Mononuclear cell (primary cell): ENCODE measurements around the gene RAD51B. TPM values are rescaled to one million over a fixed set of nuclear protein-coding genes. Genes with fewer than 3 reads are reported as not detected.
"Not testable (repeated sequence)": the region's sequence is repeated elsewhere in the genome, so short reads cannot be mapped to it uniquely, and the experiment has no call there.

Experiments
- H3K27me3 ChIP-seq: 2 replicates; pipeline ENCODE4 v1.6.0; 2011; ENCODE audit warnings: low read length, control low read depth; ENCODE audit not compliant: insufficient read depth
- H3K4me1 ChIP-seq: 2 replicates; pipeline ENCODE4 v1.5.1; 2011; ENCODE audit warnings: mild to moderate bottlenecking, low read length, control low read depth; ENCODE audit not compliant: insufficient read depth
- H3K4me3 ChIP-seq: 2 replicates; pipeline ENCODE4 v1.5.1; 2011; ENCODE audit warnings: mild to moderate bottlenecking, low read length, moderate library complexity
- H3K9me3 ChIP-seq: 2 replicates; pipeline ENCODE4 v1.5.1; 2011; ENCODE audit warnings: low read depth, mild to moderate bottlenecking, control low read depth, low read length
- total RNA-seq: library from RNA; depleted of rRNA; stranded (reverse); fragments of >200 nt; gene quantifications from one replicate; pipeline ENCODE4 v1.2.3, GENCODE V29; 2012

The RAD51B gene
- total RNA-seq, 1 donor = 21.4 TPM

DNA sequence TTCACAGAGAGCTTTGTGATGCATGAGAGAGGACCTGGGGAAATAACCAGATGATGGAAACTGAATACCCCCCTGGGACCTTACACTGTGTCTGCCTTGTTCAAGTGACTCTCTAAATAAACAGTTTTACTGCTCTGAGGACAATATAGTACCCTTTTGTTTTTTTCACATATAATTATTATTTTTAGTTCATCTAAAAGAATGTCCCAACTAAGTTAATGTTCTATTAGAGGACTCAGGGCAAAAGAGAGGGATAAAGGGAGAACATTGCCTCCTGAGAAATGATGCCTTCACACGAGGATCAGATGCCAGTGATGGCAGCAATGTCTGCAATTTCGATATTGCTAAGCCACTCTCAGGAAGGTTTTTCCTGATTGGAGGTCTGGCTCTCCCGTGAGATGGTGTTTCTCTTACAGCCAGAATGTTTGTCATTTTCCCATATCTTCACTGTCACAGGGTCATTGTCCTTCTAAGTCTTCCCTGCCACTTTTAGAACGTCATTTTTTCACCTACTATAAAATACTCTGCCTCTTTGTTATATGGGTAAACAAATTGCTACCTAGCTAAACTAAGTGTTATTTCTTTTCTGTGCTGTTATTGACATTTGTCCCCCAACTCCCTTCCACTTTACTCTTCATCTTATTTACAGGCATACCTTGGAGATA is 201.6 kb downstream of the RAD51B start:
- no peak overlapping the region for H3K4me3 ChIP-seq
- H3K9me3 ChIP-seq = no peaks in the 10 kb centered on the region
- no peaks in the 10 kb centered on the region for H3K27me3 ChIP-seq
- no peaks in the 10 kb centered on the region for H3K4me1 ChIP-seq

DNA sequence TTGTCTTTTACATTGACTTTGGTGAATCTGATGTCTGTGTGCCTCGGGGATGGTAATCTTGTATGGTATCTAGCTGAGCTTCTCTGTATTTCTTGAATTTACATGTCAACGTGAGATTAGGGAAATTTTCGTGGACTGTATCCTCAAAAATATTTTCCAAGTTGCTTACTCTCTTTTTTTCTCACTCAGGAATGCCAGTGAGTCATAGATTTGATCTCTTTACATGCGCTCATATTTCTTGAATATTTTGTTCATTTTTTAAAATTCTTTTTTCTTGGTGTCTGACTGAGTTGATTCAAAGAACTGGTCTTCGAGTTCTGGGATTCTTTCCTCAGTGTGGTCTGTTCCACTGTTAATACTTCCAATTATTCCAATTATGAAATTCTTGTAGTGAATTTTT is 207.7 kb downstream of the RAD51B start:
- Histone ChIP-seq H3K4me1 (no peaks in the 10 kb centered on the region), H3K4me3 (no peak overlapping the region), H3K9me3 (peaks cover 5% of the 10 kb centered on the region), H3K27me3 (no peaks in the 10 kb centered on the region)

GRCh38 chr14:68028075-68028474 is 208.5 kb downstream of the RAD51B start:
- no peaks in the 10 kb centered on the region for H3K4me1 ChIP-seq
- H3K9me3 ChIP-seq = peaks cover 5% of the 10 kb centered on the region
- no peaks in the 10 kb centered on the region for H3K27me3 ChIP-seq
- no peak overlapping the region for H3K4me3 ChIP-seq

DNA sequence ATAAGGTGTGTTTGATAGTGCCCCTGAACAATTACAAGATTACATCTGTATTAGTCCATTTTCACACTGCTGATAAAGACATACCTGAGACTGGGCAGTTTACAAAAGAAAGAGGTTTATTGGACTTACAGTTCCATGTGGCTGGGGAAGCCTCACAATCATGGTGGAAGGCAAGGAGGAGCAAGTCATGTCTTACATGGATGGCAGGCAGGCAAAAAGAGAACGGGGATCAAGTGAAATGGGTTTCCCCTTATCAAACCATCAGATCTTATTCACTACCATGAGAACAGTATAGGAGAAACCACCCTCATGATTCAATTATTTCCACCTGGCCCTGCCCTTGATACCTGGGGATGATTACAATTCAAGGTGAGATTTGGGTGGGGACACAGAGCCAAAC is 211.4 kb downstream of the RAD51B start:
- not testable (repeated sequence) for H3K4me3 ChIP-seq, H3K9me3 ChIP-seq, H3K4me1 ChIP-seq, H3K27me3 ChIP-seq

DNA sequence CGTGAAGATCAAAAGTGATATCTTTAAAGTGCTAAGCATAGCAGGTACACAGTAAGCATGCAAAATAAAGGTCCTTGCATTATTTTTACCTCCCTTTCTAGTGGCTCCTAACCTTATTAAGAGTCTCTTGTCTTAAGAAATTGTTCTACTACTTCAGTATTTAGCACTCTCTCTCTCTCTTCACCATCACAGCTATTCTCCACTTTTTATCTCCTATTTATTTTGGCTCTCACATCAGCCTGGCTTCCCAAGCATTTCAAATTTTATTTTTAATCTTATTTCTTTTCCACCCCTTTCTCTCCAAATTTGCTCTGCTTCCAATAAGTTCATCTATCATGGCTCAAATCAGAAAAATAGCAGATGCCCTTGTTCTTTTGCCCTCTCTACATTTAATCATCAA is 212.6 kb downstream of the RAD51B start:
- peaks cover 5% of the 10 kb centered on the region for H3K9me3 ChIP-seq
- H3K27me3 ChIP-seq = no peaks in the 10 kb centered on the region
- H3K4me3 ChIP-seq = no peak overlapping the region
- no peaks in the 10 kb centered on the region for H3K4me1 ChIP-seq

DNA sequence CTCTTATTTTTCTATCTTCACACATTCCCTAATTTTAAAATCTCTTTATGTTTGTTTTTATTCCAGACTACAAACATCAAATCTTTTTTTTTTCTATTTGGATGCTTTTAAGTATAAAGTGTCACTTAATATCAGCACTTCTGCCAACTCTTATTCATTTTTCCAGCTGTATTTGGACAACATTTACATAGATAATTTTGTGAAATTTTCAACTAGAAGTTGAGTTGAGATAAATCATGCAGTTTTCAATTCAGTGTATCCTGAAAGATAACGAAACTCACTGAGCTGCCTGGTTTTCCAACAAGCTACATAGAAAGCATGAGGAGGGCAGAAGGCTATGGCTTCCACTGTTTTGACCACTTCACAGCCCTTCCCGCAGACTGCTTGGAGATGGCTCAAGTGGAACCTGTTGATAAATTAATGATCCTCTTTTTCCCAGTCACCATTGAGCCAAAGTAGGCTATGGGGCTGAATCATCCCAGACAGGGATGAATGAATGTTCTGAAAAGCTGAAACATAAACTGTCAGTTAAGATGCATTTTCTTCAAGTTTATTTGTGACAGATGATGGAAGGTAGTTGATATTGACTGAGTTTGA is 213.9 kb downstream of the RAD51B start:
- no peaks in the 10 kb centered on the region for H3K4me1 ChIP-seq
- peaks cover 5% of the 10 kb centered on the region for H3K9me3 ChIP-seq
- H3K27me3 ChIP-seq = no peaks in the 10 kb centered on the region
- no peak overlapping the region for H3K4me3 ChIP-seq

DNA sequence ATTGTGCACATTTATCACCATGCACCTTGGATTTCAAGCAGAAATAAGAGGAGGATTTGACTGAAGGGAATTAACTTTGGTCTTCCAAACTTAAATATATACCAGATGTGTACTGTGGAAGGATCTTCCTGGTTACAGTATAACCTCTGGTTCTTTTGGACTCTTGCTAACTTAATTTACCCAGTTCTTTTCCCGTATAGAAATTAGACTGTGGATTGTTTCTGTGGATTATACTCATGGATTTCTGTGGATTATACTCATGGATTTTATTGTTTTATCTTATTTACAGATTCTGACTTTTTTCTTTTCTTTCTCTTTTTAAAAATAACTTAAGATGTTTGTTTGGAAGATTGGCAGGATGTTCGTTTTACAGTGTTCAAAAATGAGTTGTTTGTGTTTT is 215.3 kb downstream of the RAD51B start:
- Histone ChIP-seq H3K4me1 (no peaks in the 10 kb centered on the region), H3K27me3 (no peaks in the 10 kb centered on the region), H3K9me3 (no peaks in the 10 kb centered on the region), H3K4me3 (no peak overlapping the region)

- Histone ChIP-seq H3K4me1 (no peaks in the 10 kb centered on the region), H3K9me3 (no peaks in the 10 kb centered on the region), H3K27me3 (no peaks in the 10 kb centered on the region), H3K4me3 (no peak overlapping the region)
These were observed 216.6 kb downstream of the RAD51B start for GRCh38 chr14:68036202-68036601.

- Histone ChIP-seq H3K4me1 (no peaks in the 10 kb centered on the region), H3K4me3 (no peak overlapping the region), H3K9me3 (no peaks in the 10 kb centered on the region), H3K27me3 (no peaks in the 10 kb centered on the region)
These were observed 220.0 kb downstream of the RAD51B start for GRCh38 chr14:68039593-68039992.

DNA sequence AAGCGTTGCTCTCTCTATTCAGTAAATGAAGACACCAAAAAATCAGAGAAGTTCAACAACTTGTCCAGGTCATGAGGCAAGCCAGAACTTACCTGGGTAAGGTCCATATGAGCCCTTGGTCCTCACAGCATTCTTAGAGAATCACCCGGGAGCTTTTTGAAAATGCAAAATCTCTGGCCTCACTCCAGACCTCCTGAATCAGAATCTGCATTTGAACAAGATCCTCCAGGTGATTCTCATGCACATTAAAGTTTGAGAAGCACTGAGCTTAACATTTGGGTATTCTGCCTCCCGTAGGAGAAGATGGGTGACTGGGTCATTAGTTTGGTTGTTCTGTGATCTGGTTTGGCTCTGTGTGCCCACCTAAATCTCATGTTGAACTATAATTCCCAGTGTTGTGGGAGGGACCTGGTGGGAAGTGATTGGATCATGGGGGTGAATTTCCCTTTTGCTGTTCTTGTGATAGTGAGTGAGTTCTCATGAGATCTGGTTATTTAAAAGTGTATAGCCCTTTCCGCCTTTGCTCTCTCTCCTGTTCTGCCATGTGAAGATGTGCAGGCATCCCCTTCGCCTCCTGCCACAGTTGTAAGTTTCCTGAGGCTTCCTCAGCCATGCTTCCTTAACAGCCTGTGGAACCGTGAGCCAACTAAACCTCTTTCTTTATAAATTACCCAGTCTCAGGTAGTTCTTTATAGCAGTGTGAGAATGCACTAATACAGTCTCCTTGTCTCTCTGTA is 221.2 kb downstream of the RAD51B start:
- Histone ChIP-seq H3K9me3 (no peaks in the 10 kb centered on the region), H3K4me1 (no peaks in the 10 kb centered on the region), H3K4me3 (no peak overlapping the region), H3K27me3 (no peaks in the 10 kb centered on the region)

DNA sequence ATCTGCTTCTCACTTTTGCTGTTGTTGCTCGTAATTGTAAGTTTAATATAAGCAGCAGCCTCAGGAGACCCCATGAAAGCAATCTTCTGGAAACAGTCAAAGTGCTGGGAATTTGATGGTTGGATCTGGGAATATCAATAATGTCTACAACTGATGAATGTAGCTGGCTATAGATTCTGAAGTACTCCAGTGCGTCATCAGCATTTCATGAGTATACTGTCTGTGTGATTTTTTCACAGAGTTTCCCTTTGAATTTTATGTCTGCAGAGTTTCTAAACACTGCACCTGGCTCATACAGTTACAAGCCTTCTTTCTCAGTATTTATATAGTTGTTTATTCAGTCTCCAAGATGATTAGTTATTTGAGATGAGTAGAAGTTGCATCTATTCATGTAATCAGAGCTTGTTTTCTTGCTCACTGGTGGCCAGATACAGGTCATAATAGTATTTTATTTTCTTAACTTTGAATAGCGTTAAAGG is 222.3 kb downstream of the RAD51B start:
- Histone ChIP-seq H3K27me3 (no peaks in the 10 kb centered on the region), H3K4me1 (no peaks in the 10 kb centered on the region), H3K4me3 (no peak overlapping the region), H3K9me3 (no peaks in the 10 kb centered on the region)

GRCh38 chr14:68042586-68043210 is 223.1 kb downstream of the RAD51B start:
- Histone ChIP-seq H3K4me1 (no peaks in the 10 kb centered on the region), H3K9me3 (no peaks in the 10 kb centered on the region), H3K4me3 (no peak overlapping the region), H3K27me3 (no peaks in the 10 kb centered on the region)

DNA sequence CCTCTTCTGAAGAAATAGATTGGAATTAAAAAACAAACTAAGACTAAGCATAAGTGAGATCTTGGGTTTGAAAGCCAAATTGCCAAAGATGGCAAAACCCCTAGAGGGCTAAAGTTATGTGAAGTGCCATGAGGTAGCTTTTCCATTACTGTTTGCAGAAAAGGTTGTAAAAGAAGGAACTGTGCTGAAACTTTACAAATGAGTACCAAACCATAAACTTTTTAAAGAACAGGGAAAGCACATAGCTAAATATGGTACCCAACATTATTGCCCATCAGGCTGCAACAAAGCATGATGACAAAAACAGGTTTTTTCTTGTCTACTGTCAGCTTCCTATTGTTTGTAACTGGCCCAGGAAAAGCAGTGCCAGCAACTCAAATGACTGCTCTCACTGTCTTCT is 224.2 kb downstream of the RAD51B start:
- H3K4me1 ChIP-seq = no peaks in the 10 kb centered on the region

GRCh38 chr14:68047906-68048305 is 228.3 kb downstream of the RAD51B start:
- H3K9me3 ChIP-seq = no peaks in the 10 kb centered on the region
- no peak overlapping the region for H3K4me3 ChIP-seq
- no peaks in the 10 kb centered on the region for H3K4me1 ChIP-seq
- no peaks in the 10 kb centered on the region for H3K27me3 ChIP-seq

More for the DNA sequence above, 224.2 kb downstream of the RAD51B start:
- no peak overlapping the region for H3K4me3 ChIP-seq
- H3K27me3 ChIP-seq = no peaks in the 10 kb centered on the region
- H3K9me3 ChIP-seq = no peaks in the 10 kb centered on the region

DNA sequence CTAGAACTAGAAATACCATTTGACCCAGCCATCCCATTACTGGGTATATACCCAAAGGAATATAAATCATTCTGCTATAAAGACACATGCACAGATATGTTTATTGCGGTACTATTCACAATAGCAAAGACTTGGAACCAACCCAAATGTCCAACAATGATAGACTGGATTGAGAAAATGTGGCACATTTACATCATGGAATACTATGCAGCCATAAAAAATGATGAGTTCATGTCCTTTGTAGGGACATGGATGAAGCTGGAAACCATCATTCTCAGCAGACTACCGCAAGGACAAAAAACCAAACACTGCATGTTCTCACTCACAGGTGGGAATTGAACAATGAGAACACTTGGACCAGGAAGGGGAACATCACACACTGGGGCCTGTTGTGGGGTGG is 229.2 kb downstream of the RAD51B start:
- H3K4me3 ChIP-seq, H3K4me1 ChIP-seq, H3K27me3 ChIP-seq, H3K9me3 ChIP-seq: not testable (repeated sequence)
